Neural progenitor cell (in vitro differentiated cells): ENCODE measurements around the gene C8B. TPM values are rescaled to one million over a fixed set of nuclear protein-coding genes. Genes with fewer than 3 reads are reported as not detected.

Source experiments
- DNase-seq: peaks from one replicate; pipeline ENCODE4 v3.0.0-alpha.2; 2016; ENCODE audit warnings: low spot score
- H2AFZ ChIP-seq: fragments of 200-600 bp; sonication (generic); replicated peaks from 2 replicates; pipeline ENCODE4 v1.6.1; 2016; ENCODE audit warnings: antibody characterized with exemption
- H3F3A ChIP-seq: fragments of 200-600 bp; sonication (generic); 2 replicates; pipeline ENCODE4 v1.6.1; 2016; ENCODE audit warnings: antibody characterized with exemption, low read depth
- H3K27ac ChIP-seq: fragments of 200-600 bp; sonication (generic); 2 replicates; pipeline ENCODE4 v1.5.1; 2016; ENCODE audit warnings: mild to moderate bottlenecking
- H3K27me3 ChIP-seq: fragments of 200-600 bp; sonication (generic); 2 replicates; pipeline ENCODE4 v1.6.1; 2016; ENCODE audit warnings: mild to moderate bottlenecking, moderate library complexity
- H3K36me3 ChIP-seq: fragments of 200-600 bp; sonication (generic); 2 replicates; pipeline ENCODE4 v1.5.1; 2016
- H3K4me1 ChIP-seq: fragments of 200-600 bp; sonication (generic); 2 replicates; pipeline ENCODE4 v1.6.1; 2016; ENCODE audit warnings: mixed run types
- H3K4me2 ChIP-seq: fragments of 200-600 bp; sonication (generic); 2 replicates; pipeline ENCODE4 v1.6.1; 2016
- H3K4me3 ChIP-seq: fragments of 200-600 bp; sonication (generic); 2 replicates; pipeline ENCODE4 v1.5.1; 2016
- H3K79me2 ChIP-seq: fragments of 200-600 bp; sonication (generic); 2 replicates; pipeline ENCODE4 v1.6.1; 2016; ENCODE audit warnings: low read depth
- H3K9ac ChIP-seq: fragments of 200-600 bp; sonication (generic); 2 replicates; pipeline ENCODE4 v1.6.1; 2016
- H3K9me3 ChIP-seq: fragments of 200-600 bp; sonication (generic); 2 replicates; pipeline ENCODE4 v1.5.1; 2016; ENCODE audit warnings: low read depth
- H4K20me1 ChIP-seq: fragments of 200-600 bp; sonication (generic); 2 replicates; pipeline ENCODE4 v1.6.1; 2016; ENCODE audit warnings: low read depth
- H3K27ac Mint-ChIP-seq: 3 replicates; pipeline ENCODE4 v1.8.0; 2021; ENCODE audit warnings: mixed read lengths
- H3K27me3 Mint-ChIP-seq: 2 replicates; pipeline ENCODE4 v1.8.0; 2022; ENCODE audit warnings: low read depth, mild to moderate bottlenecking, inconsistent platforms, moderate library complexity, mixed read lengths; ENCODE audit not compliant: insufficient read depth
- H3K36me3 Mint-ChIP-seq: 3 replicates; pipeline ENCODE4 v1.8.0; 2021; ENCODE audit warnings: mixed read lengths
- H3K4me1 Mint-ChIP-seq: 3 replicates; pipeline ENCODE4 v1.8.0; 2021; ENCODE audit warnings: mixed read lengths
- H3K4me3 Mint-ChIP-seq: 3 replicates; pipeline ENCODE4 v1.8.0; 2021; ENCODE audit warnings: mild to moderate bottlenecking, moderate library complexity, mixed read lengths
- H3K9me3 Mint-ChIP-seq: 3 replicates; pipeline ENCODE4 v1.8.0; 2020; ENCODE audit warnings: mixed read lengths
- CTCF ChIP-seq: fragments of 200-600 bp; sonication (generic); IDR thresholded peaks from 2 replicates; pipeline ENCODE4 v1.5.1; 2017; ENCODE audit warnings: antibody characterized with exemption, mild to moderate bottlenecking
- EZH2 ChIP-seq: fragments of 200-600 bp; sonication (generic); IDR thresholded peaks from 2 replicates; pipeline ENCODE4 v1.6.1; 2017; ENCODE audit warnings: antibody characterized with exemption, mild to moderate bottlenecking, moderate library complexity
- EZH2phosphoT487 ChIP-seq: fragments of 200-600 bp; sonication (generic); IDR thresholded peaks from 2 replicates; pipeline ENCODE4 v1.6.1; 2017; ENCODE audit warnings: antibody characterized with exemption
- total RNA-seq: library from RNA; depleted of rRNA; stranded (reverse); fragments of >200 nt; gene quantifications from 2 replicates; pipeline ENCODE4 v1.2.3, GENCODE V29; 2015; ENCODE audit warnings: low replicate concordance

C8B gene
- total RNA-seq, 1 donor from 2014 or later: not detected

DNA sequence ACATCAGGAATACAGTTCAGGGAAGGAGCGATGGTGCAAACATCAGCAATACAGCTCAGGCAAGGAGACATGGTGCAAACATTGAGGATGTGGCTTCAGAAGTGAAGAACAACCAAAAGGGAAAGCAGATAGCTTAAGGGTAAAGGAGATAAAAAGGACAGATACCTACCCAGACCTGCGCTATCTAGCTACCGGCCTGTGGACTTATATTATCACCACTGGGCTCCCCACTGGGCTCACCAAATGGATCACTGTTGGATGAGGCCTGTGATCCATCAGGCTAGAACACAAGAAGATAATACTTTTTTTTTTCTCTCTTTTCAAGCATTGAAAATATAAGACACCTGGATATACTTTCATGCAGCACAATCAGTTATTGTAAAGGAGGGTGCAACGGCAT is 44.7 kb upstream of the C8B start:
- no peaks in the 10 kb centered on the region for H3K36me3 ChIP-seq
- Mint-ChIP-seq H3K36me3 (peaks cover 2% of the 10 kb centered on the region), H3K9me3 (no peaks in the 10 kb centered on the region), H3K27ac (no peak overlapping the region), H3K4me1 (no peaks in the 10 kb centered on the region), H3K27me3 (peaks cover 2% of the 10 kb centered on the region), H3K4me3 (no peak overlapping the region)
- H3K27me3 ChIP-seq: no peaks in the 10 kb centered on the region
- no peaks in the 10 kb centered on the region for H3K4me1 ChIP-seq
- no peak overlapping the region for H3K4me3 ChIP-seq
- no peak overlapping the region for H3K27ac ChIP-seq
- no peak overlapping the region for H3K9ac ChIP-seq
- TF ChIP-seq EZH2 (no peak), EZH2phosphoT487 (no peak), CTCF (no peak)
- no peaks in the 10 kb centered on the region for H3K79me2 ChIP-seq
- no peaks in the 10 kb centered on the region for H3F3A ChIP-seq
- no peak for DNase-seq
- H3K9me3 ChIP-seq: no peaks in the 10 kb centered on the region
- H4K20me1 ChIP-seq: no peaks in the 10 kb centered on the region
- H3K4me2 ChIP-seq: no peak overlapping the region
- H2AFZ ChIP-seq: no peak overlapping the region

- TF ChIP-seq EZH2phosphoT487 (no peak), EZH2 (no peak), CTCF (no peak)
- peaks cover 5% of the 10 kb centered on the region for H3K4me1 Mint-ChIP-seq
- H3K9me3 Mint-ChIP-seq: no peaks in the 10 kb centered on the region
These were observed 42.1 kb upstream of the C8B start for GRCh38 chr1:57007948-57008347.

DNA sequence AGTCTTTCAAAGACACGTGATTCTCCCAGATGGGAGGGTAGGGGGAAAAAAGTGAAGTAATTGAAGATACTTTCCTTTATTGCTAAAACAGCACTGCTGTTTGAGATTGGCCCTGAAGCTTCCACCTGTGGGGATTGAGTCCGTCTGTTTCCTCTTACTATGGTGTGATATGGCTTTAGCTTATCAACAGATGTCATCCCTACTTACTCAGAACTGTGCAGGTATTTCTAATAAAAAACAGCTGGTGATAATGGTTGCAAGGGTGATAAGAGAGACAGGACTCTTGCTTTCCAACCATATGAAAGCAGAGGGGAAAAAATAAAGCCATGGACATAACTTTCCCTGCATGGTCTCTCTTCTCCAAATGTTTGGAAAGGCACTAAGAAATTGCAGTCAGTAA is 41.7 kb upstream of the C8B start:
- H3K4me3 Mint-ChIP-seq: no peak overlapping the region
- peaks cover 12% of the 10 kb centered on the region for H3K4me1 ChIP-seq
- no peaks in the 10 kb centered on the region for H3K79me2 ChIP-seq
- H3K9me3 Mint-ChIP-seq: no peaks in the 10 kb centered on the region
- no peak for TF ChIP-seq EZH2
- no peak for TF ChIP-seq CTCF
- TF ChIP-seq EZH2phosphoT487: no peak
- peaks cover 2% of the 10 kb centered on the region for H3K36me3 Mint-ChIP-seq
- H2AFZ ChIP-seq: no peak overlapping the region
- no peak for DNase-seq
- no peaks in the 10 kb centered on the region for H4K20me1 ChIP-seq
- no peak overlapping the region for H3K4me2 ChIP-seq
- H3K4me1 Mint-ChIP-seq: peaks cover 5% of the 10 kb centered on the region
- H3K27me3 ChIP-seq: no peaks in the 10 kb centered on the region
- H3K36me3 ChIP-seq: no peaks in the 10 kb centered on the region
- no peak overlapping the region for H3K4me3 ChIP-seq
- no peaks in the 10 kb centered on the region for H3F3A ChIP-seq
- H3K27me3 Mint-ChIP-seq: no peaks in the 10 kb centered on the region
- H3K27ac ChIP-seq: no peak overlapping the region
- no peaks in the 10 kb centered on the region for H3K9me3 ChIP-seq
- no peak overlapping the region for H3K9ac ChIP-seq
- H3K27ac Mint-ChIP-seq: no peak overlapping the region

More at GRCh38 chr1:57007948-57008347, 42.1 kb upstream of the C8B start:
- peaks cover 12% of the 10 kb centered on the region for H3K4me1 ChIP-seq
- Mint-ChIP-seq H3K27ac (no peak overlapping the region), H3K36me3 (peaks cover 2% of the 10 kb centered on the region), H3K27me3 (no peaks in the 10 kb centered on the region), H3K4me3 (no peak overlapping the region)
- H3K27me3 ChIP-seq: no peaks in the 10 kb centered on the region
- no peaks in the 10 kb centered on the region for H3K9me3 ChIP-seq
- no peak for DNase-seq
- H3K9ac ChIP-seq: no peak overlapping the region
- no peak overlapping the region for H2AFZ ChIP-seq
- no peak overlapping the region for H3K4me3 ChIP-seq
- H3K4me2 ChIP-seq: no peak overlapping the region
- no peaks in the 10 kb centered on the region for H3K36me3 ChIP-seq
- H3K27ac ChIP-seq: no peak overlapping the region
- H3F3A ChIP-seq: no peaks in the 10 kb centered on the region
- no peaks in the 10 kb centered on the region for H4K20me1 ChIP-seq
- no peaks in the 10 kb centered on the region for H3K79me2 ChIP-seq
